Lung (tissue), 12 donors: Measurements from ENCODE around the gene SEC24A. TPM values are rescaled to one million over a fixed set of nuclear protein-coding genes. Genes with fewer than 3 reads are reported as not detected.
"Not testable (repeated sequence)": the region's sequence is repeated elsewhere in the genome, so short reads cannot be mapped to it uniquely, and the experiment has no call there.

Source experiments
- ATAC-seq: fragments of 200-7000 bp; cut with Tn5 transposase; one replicate; pipeline ENCODE4 v1.9.1; 2020; ENCODE audit warnings: moderate number of reproducible peaks; ENCODE audit not compliant: insufficient read depth, low FRiP score
- DNase-seq, 3 donors: peaks; one replicate each; pipeline ENCODE4 v3.0.0-alpha.2; 2013 to 2017
- H3K27ac ChIP-seq, 2 donors: one replicate each; pipeline ENCODE4 v1.5.1; 2013; ENCODE audit warnings: mild to moderate bottlenecking in 2 of 2, moderate library complexity in 2 of 2, control low read depth in 1 of 2, inconsistent platforms in 1 of 2, low read depth in 1 of 2, low read length in 1 of 2
- H3K27me3 ChIP-seq, 3 donors: one replicate each; pipeline ENCODE4 v1.5.1; 2013; ENCODE audit warnings: low read length in 2 of 3; ENCODE audit not compliant: control insufficient read depth in 3 of 3, insufficient read depth in 3 of 3
- H3K36me3 ChIP-seq, 4 donors: one replicate each; pipeline ENCODE4 v1.5.1; 2013; ENCODE audit warnings: low read length in 4 of 4, mild to moderate bottlenecking in 1 of 4, moderate library complexity in 1 of 4; ENCODE audit not compliant: control insufficient read depth in 4 of 4, insufficient read depth in 4 of 4
- H3K4me1 ChIP-seq, 5 donors: one replicate each; pipeline ENCODE4 v1.5.1; 2013; ENCODE audit warnings: low read length in 5 of 5, mild to moderate bottlenecking in 2 of 5, moderate library complexity in 1 of 5; ENCODE audit not compliant: control insufficient read depth in 5 of 5, insufficient read depth in 5 of 5
- H3K4me3 ChIP-seq: one replicate; pipeline ENCODE4 v1.5.1; 2013; ENCODE audit warnings: mild to moderate bottlenecking, control low read depth, moderate library complexity
- H3K9ac ChIP-seq, 2 donors: one replicate each; pipeline ENCODE4 v1.5.1; 2013; ENCODE audit warnings: low read length in 2 of 2, control low read depth in 1 of 2; ENCODE audit not compliant: insufficient read depth in 1 of 2
- H3K9me3 ChIP-seq, 4 donors: one replicate each; pipeline ENCODE4 v1.5.1; 2013; ENCODE audit warnings: low read length in 3 of 4, mild to moderate bottlenecking in 1 of 4, moderate library complexity in 1 of 4; ENCODE audit not compliant: control insufficient read depth in 4 of 4, insufficient read depth in 3 of 4
- WGBS, 2 donors: extraction: QIAGEN DNeasy Blood & Tissue Kit; methylation state at CpG; one replicate each; pipeline ENCODE4 v1.1.7; 2013; 5-methylcytosine and 5-hydroxymethylcytosine counted together
- polyA plus RNA-seq, 2 donors: library from polyadenylated mRNA; stranded (reverse); fragments of 200-250 nt; gene quantifications; one replicate each; pipeline ENCODE4 v1.2.1, GENCODE V29; 2013
- total RNA-seq, 2 donors: library from RNA; depleted of rRNA in 1 of 2; stranded (reverse); fragments of >200 nt in 1 of 2; gene quantifications; one replicate each; pipeline ENCODE4 v1.2.1, GENCODE V29; 2014 to 2021
- TF ChIP-seq, protein P1 (sequence below): IDR thresholded peaks from 2 replicates; pipeline ENCODE4 v1.5.1; 2012; ENCODE audit warnings: mild to moderate bottlenecking; ENCODE audit errors: control extremely low read depth, extremely low read depth
- donor health status: control.
- donor health status: control.
- donor health status: Bipolar disorder and iron deficiency.
- donor health status: healthy.
- donor health status: DM: yes; HTN: yes; CAD: no.

The SEC24A gene
- total and polyA plus RNA-seq, 4 donors, result 3.3 to 23.8 (median 14.8) TPM

DNA sequence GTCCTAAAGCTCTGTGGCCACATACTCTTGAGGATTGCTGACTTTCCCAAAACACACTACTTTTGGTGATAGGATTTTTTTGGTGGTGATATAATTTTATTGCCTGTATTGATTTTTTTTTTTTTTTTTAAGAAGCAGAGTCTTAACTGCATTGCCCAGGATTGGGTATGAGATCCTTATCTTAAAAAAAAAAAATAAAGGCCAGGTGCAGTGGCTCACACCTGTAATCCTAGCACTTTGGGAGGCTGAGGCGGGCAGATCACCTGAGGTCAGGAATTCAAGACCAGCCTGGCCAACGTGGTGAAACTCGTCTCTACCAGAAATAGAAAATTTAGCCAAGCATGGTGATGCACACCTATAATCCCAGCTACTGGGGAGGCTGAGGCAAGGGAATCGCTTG is 28.8 kb downstream of the SEC24A start:
- not testable (repeated sequence) for H3K9me3 ChIP-seq, H3K4me1 ChIP-seq, H3K9ac ChIP-seq, H3K27ac ChIP-seq, DNase-seq, H3K4me3 ChIP-seq, H3K27me3 ChIP-seq, ATAC-seq
- H3K36me3 ChIP-seq, result peaks cover 13 to 47% (median 35%) of the 10 kb centered on the region in 4 donors
- 94 to 96% methylated on average over 4 of the region's 4 CpGs for WGBS, 2 donors

DNA sequence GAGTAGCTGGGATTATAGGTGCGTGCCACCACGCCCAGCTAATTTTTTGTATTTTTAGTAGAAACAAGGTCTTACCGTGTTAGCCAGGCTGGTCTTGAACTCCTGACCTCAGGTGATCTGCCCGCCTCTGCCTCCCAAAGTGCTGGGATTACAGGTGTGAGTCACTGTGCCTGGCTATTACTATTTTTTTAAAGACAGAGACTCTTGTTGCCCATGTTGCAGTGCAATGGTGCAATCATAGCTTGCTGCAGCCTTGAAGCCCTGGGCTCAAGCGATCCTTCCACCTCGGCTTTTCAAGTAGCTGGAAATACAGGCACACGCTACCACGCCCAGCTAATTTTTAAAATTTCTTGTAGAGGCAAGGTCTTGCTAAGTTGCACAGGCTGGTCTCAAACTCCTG is 41.6 kb downstream of the SEC24A start:
- not testable (repeated sequence) for DNase-seq, ATAC-seq, H3K27me3 ChIP-seq, H3K9me3 ChIP-seq, H3K9ac ChIP-seq, H3K4me1 ChIP-seq, H3K4me3 ChIP-seq, H3K27ac ChIP-seq
- H3K36me3 ChIP-seq, result peaks cover 7 to 40% (median 25%) of the 10 kb centered on the region in 4 donors
- 95 to 97% methylated on average over 8 of the region's 8 CpGs for WGBS, 2 donors

DNA sequence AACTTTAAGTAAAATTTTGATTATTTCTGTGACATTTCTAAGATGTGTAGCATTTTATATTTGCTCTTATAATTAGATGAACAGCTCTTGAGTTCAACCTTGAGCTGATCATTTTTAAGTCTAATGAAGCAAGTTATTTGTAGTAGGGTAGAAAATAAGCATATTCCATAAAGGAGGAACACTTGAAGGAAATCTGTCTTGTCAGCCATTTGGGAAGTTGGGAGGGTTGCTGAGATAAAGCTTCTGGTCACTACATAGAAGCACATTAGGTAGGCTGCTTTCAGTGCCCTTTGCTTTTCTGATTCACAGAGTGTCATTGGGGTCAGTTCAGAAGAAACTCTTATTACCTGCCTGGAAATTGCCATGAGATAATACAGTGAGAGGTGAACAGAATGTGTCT is 44.1 kb downstream of the SEC24A start:
- ATAC-seq (no peak), DNase-seq (no peak)
- no peaks in the 10 kb centered on the region for H3K27me3 ChIP-seq
- no peak overlapping the region for H3K4me3 ChIP-seq
- H3K4me1 ChIP-seq, result no peaks in the 10 kb centered on the region
- no peaks in the 10 kb centered on the region for H3K9me3 ChIP-seq
- peaks cover 3 to 33% (median 25%) of the 10 kb centered on the region in 4 donors for H3K36me3 ChIP-seq
- H3K9ac ChIP-seq, result no peak overlapping the region
- TF ChIP-seq, protein P1, sequence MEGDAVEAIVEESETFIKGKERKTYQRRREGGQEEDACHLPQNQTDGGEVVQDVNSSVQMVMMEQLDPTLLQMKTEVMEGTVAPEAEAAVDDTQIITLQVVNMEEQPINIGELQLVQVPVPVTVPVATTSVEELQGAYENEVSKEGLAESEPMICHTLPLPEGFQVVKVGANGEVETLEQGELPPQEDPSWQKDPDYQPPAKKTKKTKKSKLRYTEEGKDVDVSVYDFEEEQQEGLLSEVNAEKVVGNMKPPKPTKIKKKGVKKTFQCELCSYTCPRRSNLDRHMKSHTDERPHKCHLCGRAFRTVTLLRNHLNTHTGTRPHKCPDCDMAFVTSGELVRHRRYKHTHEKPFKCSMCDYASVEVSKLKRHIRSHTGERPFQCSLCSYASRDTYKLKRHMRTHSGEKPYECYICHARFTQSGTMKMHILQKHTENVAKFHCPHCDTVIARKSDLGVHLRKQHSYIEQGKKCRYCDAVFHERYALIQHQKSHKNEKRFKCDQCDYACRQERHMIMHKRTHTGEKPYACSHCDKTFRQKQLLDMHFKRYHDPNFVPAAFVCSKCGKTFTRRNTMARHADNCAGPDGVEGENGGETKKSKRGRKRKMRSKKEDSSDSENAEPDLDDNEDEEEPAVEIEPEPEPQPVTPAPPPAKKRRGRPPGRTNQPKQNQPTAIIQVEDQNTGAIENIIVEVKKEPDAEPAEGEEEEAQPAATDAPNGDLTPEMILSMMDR, result no peak
- no peak overlapping the region for H3K27ac ChIP-seq

DNA sequence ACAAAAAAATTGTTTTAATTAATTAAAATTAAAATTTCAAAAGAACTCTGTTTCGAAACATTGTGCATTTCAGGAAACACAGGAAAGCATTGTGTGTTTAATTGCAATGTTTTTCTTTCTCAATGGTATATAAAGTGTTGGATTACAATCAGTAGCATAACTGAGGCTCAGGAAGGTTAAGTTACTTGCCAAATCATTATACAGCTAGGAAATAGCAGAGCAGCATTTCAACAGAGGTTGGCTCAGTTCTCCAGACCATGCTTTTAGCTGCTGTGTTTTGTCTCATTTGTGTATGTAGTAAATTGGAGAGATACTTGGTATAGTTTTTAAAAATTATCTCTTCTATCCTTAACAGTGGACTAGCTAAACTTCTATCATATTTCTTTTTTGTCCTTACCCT is 59.7 kb downstream of the SEC24A start:
- no peaks in the 10 kb centered on the region for H3K4me1 ChIP-seq
- H3K27ac ChIP-seq, result no peak overlapping the region
- no peaks in the 10 kb centered on the region for H3K9me3 ChIP-seq
- H3K4me3 ChIP-seq, result no peak overlapping the region
- peaks cover 13 to 37% (median 27%) of the 10 kb centered on the region in 4 donors for H3K36me3 ChIP-seq
- 82 to 88% methylated on average over 1 of the region's 1 CpG for WGBS, 2 donors
- ATAC-seq (no peak), DNase-seq (no peak)
- TF ChIP-seq, protein P1, result no peak
- H3K27me3 ChIP-seq, result no peaks in the 10 kb centered on the region
- no peak overlapping the region for H3K9ac ChIP-seq

DNA sequence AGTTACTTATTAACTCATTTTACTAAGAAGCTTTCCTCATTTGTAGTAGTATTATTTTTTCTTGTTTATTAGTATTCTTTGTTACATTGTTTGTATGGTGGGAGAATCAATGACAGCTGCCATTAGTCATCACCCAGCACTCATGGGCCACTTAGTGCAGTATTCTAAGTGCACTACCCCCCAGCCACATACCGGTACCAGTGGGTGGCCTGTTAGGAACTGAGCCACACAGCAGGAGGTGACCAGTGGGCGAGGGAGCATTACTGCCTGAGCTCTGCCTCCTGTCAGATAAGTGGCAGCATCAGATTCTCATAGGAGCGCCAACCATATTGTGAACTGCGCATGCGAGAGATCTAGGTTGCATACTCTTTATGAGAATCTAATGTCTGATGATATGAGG is 65.5 kb downstream of the SEC24A start:
- Histone ChIP-seq H3K9me3 (no peaks in the 10 kb centered on the region), H3K36me3 (peaks cover 9 to 34% (median 20%) of the 10 kb centered on the region in 4 donors), H3K27ac (peak overlapping the region in 1 of 2 donors; percentile 31), H3K9ac (no peak overlapping the region), H3K27me3 (no peaks in the 10 kb centered on the region), H3K4me3 (no peak overlapping the region), H3K4me1 (no peaks in the 10 kb centered on the region)
- DNase-seq (no peak), ATAC-seq (no peak)
- TF ChIP-seq, protein P1, result no peak
- WGBS, 2 donors, result 96 to 97% methylated on average over 5 of the region's 5 CpGs
